K562 (cell line): ENCODE results near the gene ACTR8. TPM values are rescaled to one million over a fixed set of nuclear protein-coding genes. Genes with fewer than 3 reads are reported as not detected.

ENCODE experiments used
- ATAC-seq: fragments of 200-7000 bp; cut with Tn5 transposase; 3 replicates; pipeline ENCODE4 v1.9.1; 2020; ENCODE audit warnings: moderate library complexity
- BruUV-seq: library from RNA; stranded (reverse); fragments of 400-500 nt; replicated peaks from 2 replicates; lab custom pipeline; 2021; lab: Mats Ljungman, UMichigan
- CTCF ChIA-PET: fragments of 300-600 bp; formaldehyde crosslinking; extraction: SDS; loops from one replicate; lab custom pipeline; 2021; ENCODE audit warnings: low intra/inter-chr PET ratio; lab: Yijun Ruan, JAX
- POLR2A ChIA-PET: fragments of 300-600, 350-650 bp; sonication (Branson Sonifier 250); formaldehyde crosslinking; extraction: SDS; loops from one replicate; lab custom pipeline; 2021; ENCODE audit warnings: antibody characterized with exemption, inconsistent platforms; lab: Yijun Ruan, JAX
- DNase-seq, 4 experiments: peaks; one replicate each; pipeline versions ENCODE4 v3.0.0 to v3.0.0-alpha.2; 2011 to 2018; ENCODE audit warnings: low spot score in 3 of 4, mixed read lengths in 3 of 4; ENCODE audit errors: extremely low read depth in 1 of 4
- FAIRE-seq: peaks from 2 replicates; lab custom pipeline; 2011; peaks lifted over from hg19 to GRCh38; lab: Jason Lieb, UNC
- H2AFZ ChIP-seq: 2 replicates; pipeline ENCODE4 v1.6.0; 2011; ENCODE audit warnings: low read depth, low read length, control low read depth, inconsistent platforms
- H3K27ac ChIP-seq: fragments of 200-600 bp; 3 replicates; pipeline ENCODE4 v1.8.0; 2011; ENCODE audit warnings: low read depth, mild to moderate bottlenecking, control low read depth, inconsistent platforms, low read length, moderate library complexity, mixed read lengths; ENCODE audit errors: extremely low read depth
- H3K27me3 ChIP-seq, 2 experiments: fragments of 300-600 bp in 1 of 2; 2 replicates in 1 of 2; 3 replicates in 1 of 2; pipeline versions ENCODE4 v1.6.0 to v1.8.0; 2011; ENCODE audit warnings: inconsistent platforms in 2 of 2, low read length in 2 of 2, mild to moderate bottlenecking in 1 of 2, mixed read lengths in 1 of 2, moderate library complexity in 1 of 2; ENCODE audit not compliant: control insufficient read depth in 2 of 2, insufficient read depth in 2 of 2
- H3K36me3 ChIP-seq: fragments of 300-600 bp; 3 replicates; pipeline ENCODE4 v1.8.0; 2011; ENCODE audit warnings: mild to moderate bottlenecking, low read length, inconsistent platforms; ENCODE audit not compliant: control insufficient read depth, insufficient read depth
- H3K4me1 ChIP-seq, 2 experiments: fragments of 200-600 bp in 1 of 2; replicated peaks in 1 of 2; 2 replicates in 1 of 2; 3 replicates in 1 of 2; pipeline versions ENCODE4 v1.5.1 to v1.8.0; 2011; ENCODE audit warnings: inconsistent platforms in 2 of 2, low read length in 2 of 2, mild to moderate bottlenecking in 1 of 2, mixed read lengths in 1 of 2, moderate library complexity in 1 of 2; ENCODE audit not compliant: control insufficient read depth in 2 of 2, insufficient read depth in 2 of 2
- H3K4me2 ChIP-seq: 2 replicates; pipeline ENCODE4 v1.6.1; 2011; ENCODE audit warnings: low read length, control low read depth, inconsistent platforms, mixed read lengths; ENCODE audit not compliant: insufficient read depth
- H3K4me3 ChIP-seq: fragments of 200-600 bp; sonication (generic), shearing (Covaris generic); 2 replicates; pipeline ENCODE4 v1.5.1; 2016; ENCODE audit warnings: control low read depth, inconsistent platforms
- H3K79me2 ChIP-seq: fragments of 200-600 bp; 3 replicates; pipeline ENCODE4 v1.8.0; 2011; ENCODE audit warnings: low read length, inconsistent platforms; ENCODE audit not compliant: control insufficient read depth, insufficient read depth
- H3K9ac ChIP-seq, 2 experiments: 2 replicates each; pipeline versions ENCODE4 v1.6.0 to v1.6.1; 2011; ENCODE audit warnings: low read depth in 2 of 2, low read length in 2 of 2, control low read depth in 1 of 2, inconsistent platforms in 1 of 2, mild to moderate bottlenecking in 1 of 2, mixed read lengths in 1 of 2; ENCODE audit not compliant: insufficient read depth in 1 of 2
- H3K9me1 ChIP-seq: one replicate; pipeline ENCODE4 v1.6.0; 2011; ENCODE audit warnings: inconsistent platforms, mild to moderate bottlenecking, low read length, moderate library complexity; ENCODE audit not compliant: control insufficient read depth, insufficient read depth
- H3K9me3 ChIP-seq: replicated peaks from 2 replicates; pipeline ENCODE4 v1.5.1; 2011; ENCODE audit warnings: low read depth, low read length, inconsistent platforms; ENCODE audit not compliant: control insufficient read depth, insufficient read depth
- H4K20me1 ChIP-seq: replicated peaks from 2 replicates; pipeline ENCODE4 v1.6.1; 2011; ENCODE audit warnings: low read length, inconsistent platforms, mixed read lengths; ENCODE audit not compliant: control insufficient read depth, insufficient read depth
- ATF7 ChIP-seq: fragments of 450-650 bp; IDR thresholded peaks from 2 replicates; pipeline ENCODE4 v1.7.1; 2014; ENCODE audit warnings: mild to moderate bottlenecking, moderate library complexity
- BCOR ChIP-seq: fragments of 450-650 bp; IDR thresholded peaks from 2 replicates; pipeline ENCODE4 v1.6.1; 2016
- CREBBP ChIP-seq: IDR thresholded peaks from one replicate; pipeline ENCODE4 v1.6.1; 2012; ENCODE audit warnings: low read depth, mild to moderate bottlenecking, control low read depth, inconsistent platforms, low read length
- GABPB1 ChIP-seq: sonication (generic); formaldehyde crosslinking; IDR thresholded peaks from 2 replicates; pipeline ENCODE4 v1.8.0; 2022; ENCODE audit warnings: mild to moderate bottlenecking, missing genetic modification reagents
- MED1 ChIP-seq: sonication (generic); formaldehyde crosslinking; IDR thresholded peaks from 2 replicates; pipeline ENCODE4 v1.8.1; 2023; ENCODE audit warnings: missing genetic modification reagents, borderline replicate concordance
- SMARCC2 ChIP-seq: fragments of 450-650 bp; IDR thresholded peaks from 2 replicates; pipeline ENCODE4 v1.6.1; 2017; ENCODE audit warnings: antibody characterized with exemption, moderate library complexity, mild to moderate bottlenecking, low read depth
- SPI1 ChIP-seq: IDR thresholded peaks from 2 replicates; pipeline ENCODE4 v1.6.1; 2011; ENCODE audit warnings: low read depth, low read length, control low read depth, borderline replicate concordance
- TCF7 ChIP-seq: sonication (generic); IDR thresholded peaks from 2 replicates; pipeline ENCODE4 v1.6.1; 2016; ENCODE audit warnings: antibody characterized with exemption, borderline replicate concordance
- ZBTB17 ChIP-seq: fragments of 450-650 bp; formaldehyde crosslinking; IDR thresholded peaks from 2 replicates; pipeline ENCODE4 v1.4.0; 2020; ENCODE audit warnings: mild to moderate bottlenecking
- ZNF232 ChIP-seq: sonication (generic); formaldehyde crosslinking; IDR thresholded peaks from 2 replicates; pipeline ENCODE4 v1.8.0; 2022; ENCODE audit warnings: mild to moderate bottlenecking, missing genetic modification reagents
- ZNF764 ChIP-seq: fragments of 250-450 bp; sonication (Bioruptor Pico); IDR thresholded peaks from 2 replicates; pipeline ENCODE4 v1.4.0; 2020; ENCODE audit warnings: low read depth, mild to moderate bottlenecking, moderate library complexity
- WGBS: fragments of 100-300 bp; shearing (Covaris generic); methylation state at CpG from one replicate; pipeline ENCODE4 v1.1.6; 2016; ENCODE audit warnings: low coverage, mixed read lengths; ENCODE audit not compliant: insufficient coverage; ENCODE audit errors: missing lambda C conversion rate; 5-methylcytosine and 5-hydroxymethylcytosine counted together
- in situ Hi-C: fragments of 300-500 bp; cut with MboI; formaldehyde crosslinking; loops from 4 replicates; pipeline ENCODE4 v1.15.0; 2018; ENCODE audit warnings: inconsistent platforms, mixed read lengths
- intact Hi-C: fragments of 100-400 bp; cut with micrococcal nuclease; formaldehyde crosslinking; loops from 2 replicates; pipeline ENCODE4 v1.14.2; 2022
- polyA plus RNA-seq, 8 experiments: library from polyadenylated mRNA; depleted of rRNA in 4 of 8; stranded (reverse) in 5 of 8; unstranded in 3 of 8; fragments of >200 nt; fragmentation: Nextera tagmentation in 2 of 8; fragmentation: Illumina TruSeq in 1 of 8; extraction: Ambion mirVana in 2 of 8; extraction: Trizol in 1 of 8; gene quantifications; 2 replicates each; pipeline versions ENCODE4 v1.2.1 to v1.2.3, GENCODE V29; 2011 to 2014; ENCODE audit warnings: inconsistent platforms in 1 of 8, missing spikeins in 1 of 8
- total RNA-seq, 7 experiments: library from RNA; depleted of rRNA in 6 of 7; stranded (reverse); fragments of >200 nt in 6 of 7; fragmentation: Illumina TruSeq in 2 of 7; extraction: Trizol in 2 of 7; gene quantifications; 2 replicates each; pipeline versions ENCODE4 v1.2.1 to v1.2.3, GENCODE V29; 2011 to 2021; ENCODE audit warnings: low replicate concordance in 1 of 7
- TF ChIP-seq, protein P1 (sequence below): fragments of 250-450 bp; sonication (Bioruptor Pico); IDR thresholded peaks from 2 replicates; pipeline ENCODE4 v1.5.0; 2022; ENCODE audit warnings: mild to moderate bottlenecking
- TF ChIP-seq, protein P2 (sequence below): IDR thresholded peaks from 3 replicates; pipeline ENCODE4 v1.6.1; 2011; ENCODE audit warnings: borderline replicate concordance, mild to moderate bottlenecking, moderate library complexity; ENCODE audit not compliant: insufficient read length; ENCODE audit errors: extremely low read depth
- TF ChIP-seq, protein P3 (sequence below), 2 experiments: IDR thresholded peaks; 2 replicates each; pipeline ENCODE4 v1.6.1; 2011; ENCODE audit warnings: borderline replicate concordance in 1 of 2, control low read depth in 1 of 2, low read depth in 1 of 2, low read length in 1 of 2, mild to moderate bottlenecking in 1 of 2, mixed read lengths in 1 of 2, moderate library complexity in 1 of 2; ENCODE audit not compliant: insufficient read depth in 1 of 2, insufficient read length in 1 of 2, poor library complexity in 1 of 2, severe bottlenecking in 1 of 2; ENCODE audit errors: extremely low read depth in 1 of 2
- TF ChIP-seq, protein P4 (sequence below): fragments of 450-650 bp; IDR thresholded peaks from 2 replicates; pipeline ENCODE4 v1.6.1; 2018; ENCODE audit warnings: mild to moderate bottlenecking, low read depth; ENCODE audit not compliant: partially characterized antibody

The ACTR8 gene
- total and polyA plus RNA-seq, 9 of the 15 experiments (the other 6 are each of a cell fraction or from before 2014, with no cell fraction given) = 4.8 to 24.2 (median 17.5) TPM

DNA sequence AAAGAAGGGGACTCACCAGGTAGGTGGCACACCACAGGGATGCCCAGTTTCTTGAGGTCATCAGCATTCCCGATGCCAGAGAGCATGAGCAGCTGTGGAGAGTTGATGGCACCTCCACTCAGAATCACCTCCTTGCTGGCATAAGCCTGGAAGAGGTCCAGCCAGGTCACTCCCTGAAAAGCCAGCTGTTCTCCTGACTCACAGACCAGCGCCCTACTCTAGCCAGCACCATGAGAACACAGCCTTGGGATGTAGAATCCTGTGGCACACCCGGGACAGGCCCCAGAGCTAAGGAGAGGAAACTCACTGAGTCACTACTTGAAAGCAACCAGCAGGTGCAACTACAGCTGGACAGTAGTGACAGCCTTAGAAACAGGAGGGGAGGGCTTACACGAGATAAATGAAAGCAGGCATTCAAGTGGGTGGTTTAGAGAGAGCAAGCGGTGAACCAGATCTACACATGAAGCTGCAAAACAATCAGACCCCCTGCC is 60.3 kb downstream of the ACTR8 start:
- Histone ChIP-seq H3K4me3 (no peak overlapping the region), H3K4me2 (no peak overlapping the region), H2AFZ (no peak overlapping the region), H3K27me3 (peaks cover 0 to 32% of the 10 kb centered on the region in 2 experiments; a peak in 2 of 5 replicates), H4K20me1 (no peaks in the 10 kb centered on the region; the same call in 1 of the 2 replicates), H3K79me2 (no peaks in the 10 kb centered on the region), H3K27ac (no peak overlapping the region), H3K9me1 (no peaks in the 10 kb centered on the region), H3K9me3 (no peaks in the 10 kb centered on the region), H3K4me1 (no peaks in the 10 kb centered on the region), H3K9ac (no peak overlapping the region), H3K36me3 (no peaks in the 10 kb centered on the region)
- intact Hi-C loops = no loop called here
- no peak for FAIRE-seq
- 9% methylated on average over 3 of the region's 5 CpGs for WGBS
- no peak for DNase-seq
- TF ChIP-seq CREBBP (no peak), GABPB1 (no peak), TCF7 (no peak), ATF7 (no peak), ZNF232 (no peak), ZBTB17 (no peak), BCOR (no peak), SPI1 (no peak), SMARCC2 (no peak), MED1 (CRISPR knock-in tag) (no peak), ZNF764 (CRISPR knock-in tag) (no peak)
- TF ChIP-seq, protein P1, sequence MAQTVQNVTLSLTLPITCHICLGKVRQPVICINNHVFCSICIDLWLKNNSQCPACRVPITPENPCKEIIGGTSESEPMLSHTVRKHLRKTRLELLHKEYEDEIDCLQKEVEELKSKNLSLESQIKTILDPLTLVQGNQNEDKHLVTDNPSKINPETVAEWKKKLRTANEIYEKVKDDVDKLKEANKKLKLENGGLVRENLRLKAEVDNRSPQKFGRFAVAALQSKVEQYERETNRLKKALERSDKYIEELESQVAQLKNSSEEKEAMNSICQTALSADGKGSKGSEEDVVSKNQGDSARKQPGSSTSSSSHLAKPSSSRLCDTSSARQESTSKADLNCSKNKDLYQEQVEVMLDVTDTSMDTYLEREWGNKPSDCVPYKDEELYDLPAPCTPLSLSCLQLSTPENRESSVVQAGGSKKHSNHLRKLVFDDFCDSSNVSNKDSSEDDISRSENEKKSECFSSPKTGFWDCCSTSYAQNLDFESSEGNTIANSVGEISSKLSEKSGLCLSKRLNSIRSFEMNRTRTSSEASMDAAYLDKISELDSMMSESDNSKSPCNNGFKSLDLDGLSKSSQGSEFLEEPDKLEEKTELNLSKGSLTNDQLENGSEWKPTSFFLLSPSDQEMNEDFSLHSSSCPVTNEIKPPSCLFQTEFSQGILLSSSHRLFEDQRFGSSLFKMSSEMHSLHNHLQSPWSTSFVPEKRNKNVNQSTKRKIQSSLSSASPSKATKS = no peak
- TF ChIP-seq, protein P2, sequence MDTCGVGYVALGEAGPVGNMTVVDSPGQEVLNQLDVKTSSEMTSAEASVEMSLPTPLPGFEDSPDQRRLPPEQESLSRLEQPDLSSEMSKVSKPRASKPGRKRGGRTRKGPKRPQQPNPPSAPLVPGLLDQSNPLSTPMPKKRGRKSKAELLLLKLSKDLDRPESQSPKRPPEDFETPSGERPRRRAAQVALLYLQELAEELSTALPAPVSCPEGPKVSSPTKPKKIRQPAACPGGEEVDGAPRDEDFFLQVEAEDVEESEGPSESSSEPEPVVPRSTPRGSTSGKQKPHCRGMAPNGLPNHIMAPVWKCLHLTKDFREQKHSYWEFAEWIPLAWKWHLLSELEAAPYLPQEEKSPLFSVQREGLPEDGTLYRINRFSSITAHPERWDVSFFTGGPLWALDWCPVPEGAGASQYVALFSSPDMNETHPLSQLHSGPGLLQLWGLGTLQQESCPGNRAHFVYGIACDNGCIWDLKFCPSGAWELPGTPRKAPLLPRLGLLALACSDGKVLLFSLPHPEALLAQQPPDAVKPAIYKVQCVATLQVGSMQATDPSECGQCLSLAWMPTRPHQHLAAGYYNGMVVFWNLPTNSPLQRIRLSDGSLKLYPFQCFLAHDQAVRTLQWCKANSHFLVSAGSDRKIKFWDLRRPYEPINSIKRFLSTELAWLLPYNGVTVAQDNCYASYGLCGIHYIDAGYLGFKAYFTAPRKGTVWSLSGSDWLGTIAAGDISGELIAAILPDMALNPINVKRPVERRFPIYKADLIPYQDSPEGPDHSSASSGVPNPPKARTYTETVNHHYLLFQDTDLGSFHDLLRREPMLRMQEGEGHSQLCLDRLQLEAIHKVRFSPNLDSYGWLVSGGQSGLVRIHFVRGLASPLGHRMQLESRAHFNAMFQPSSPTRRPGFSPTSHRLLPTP = no peak
- TF ChIP-seq, protein P3, sequence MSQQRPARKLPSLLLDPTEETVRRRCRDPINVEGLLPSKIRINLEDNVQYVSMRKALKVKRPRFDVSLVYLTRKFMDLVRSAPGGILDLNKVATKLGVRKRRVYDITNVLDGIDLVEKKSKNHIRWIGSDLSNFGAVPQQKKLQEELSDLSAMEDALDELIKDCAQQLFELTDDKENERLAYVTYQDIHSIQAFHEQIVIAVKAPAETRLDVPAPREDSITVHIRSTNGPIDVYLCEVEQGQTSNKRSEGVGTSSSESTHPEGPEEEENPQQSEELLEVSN (IDR thresholded peaks at IDR 0.05; ENCODE audit: borderline replicate concordance in 1 of 2, extremely low read depth in 1 of 2, insufficient read depth in 1 of 2, insufficient read length in 1 of 2, low read depth in 1 of 2, low read length in 1 of 2, poor library complexity in 1 of 2, severe bottlenecking in 1 of 2) = no peak
- TF ChIP-seq, protein P4, sequence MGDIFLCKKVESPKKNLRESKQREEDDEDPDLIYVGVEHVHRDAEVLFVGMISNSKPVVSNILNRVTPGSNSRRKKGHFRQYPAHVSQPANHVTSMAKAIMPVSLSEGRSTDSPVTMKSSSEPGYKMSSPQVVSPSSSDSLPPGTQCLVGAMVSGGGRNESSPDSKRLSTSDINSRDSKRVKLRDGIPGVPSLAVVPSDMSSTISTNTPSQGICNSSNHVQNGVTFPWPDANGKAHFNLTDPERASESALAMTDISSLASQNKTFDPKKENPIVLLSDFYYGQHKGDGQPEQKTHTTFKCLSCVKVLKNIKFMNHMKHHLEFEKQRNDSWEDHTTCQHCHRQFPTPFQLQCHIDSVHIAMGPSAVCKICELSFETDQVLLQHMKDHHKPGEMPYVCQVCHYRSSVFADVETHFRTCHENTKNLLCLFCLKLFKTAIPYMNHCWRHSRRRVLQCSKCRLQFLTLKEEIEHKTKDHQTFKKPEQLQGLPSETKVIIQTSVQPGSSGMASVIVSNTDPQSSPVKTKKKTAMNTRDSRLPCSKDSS = no peak
- in situ Hi-C loops = no loop called here
- no peak for ATAC-seq
- ChIA-PET POLR2A (no interaction called here), CTCF (no interaction called here)
- BruUV-seq = no TSS peak
